Dermis blood vessel endothelial cell (primary cell): Measurements from ENCODE around the gene RABGEF1. TPM values are rescaled to one million over a fixed set of nuclear protein-coding genes. Genes with fewer than 3 reads are reported as not detected.
"Not testable (repeated sequence)": the region's sequence is repeated elsewhere in the genome, so short reads cannot be mapped to it uniquely, and the experiment has no call there.

Experiments used
- DNase-seq: peaks from one replicate; pipeline ENCODE4 v3.0.0; 2010
- total RNA-seq: library from RNA; depleted of rRNA; stranded (reverse); fragments of >200 nt; gene quantifications from 2 replicates; pipeline ENCODE4 v1.2.3, GENCODE V29; 2014

The RABGEF1 gene
- total RNA-seq, 1 donor from 2014 or later: 33.2 TPM

GRCh38 chr7:66766041-66766440, 25.5 kb downstream of the RABGEF1 start:
- DNase-seq: no peak

DNA sequence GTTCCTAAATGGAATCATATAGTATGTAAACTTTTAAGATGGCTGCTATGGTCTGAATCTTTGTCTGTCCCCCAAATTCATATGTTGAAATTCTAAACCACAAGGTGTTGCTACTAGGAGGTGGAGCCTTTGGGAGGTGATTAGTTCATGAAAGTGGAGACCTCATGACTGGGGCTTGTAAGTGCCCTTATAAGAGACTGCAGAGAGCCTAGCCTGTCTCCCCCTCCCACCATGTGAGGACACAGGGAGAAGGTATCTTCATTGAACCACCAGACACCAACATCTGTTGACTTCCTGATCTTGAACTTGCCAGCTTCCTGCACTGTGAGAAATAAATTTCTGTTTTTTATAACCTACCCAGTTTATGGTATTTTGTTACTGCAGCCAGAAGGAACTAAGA, 27.0 kb downstream of the RABGEF1 start:
- not testable (repeated sequence) for DNase-seq

GRCh38 chr7:66768865-66769832, 28.6 kb downstream of the RABGEF1 start:
- no peak for DNase-seq

- DNase-seq: peak; percentile 36
Observed at GRCh38 chr7:66769833-66770512, 29.4 kb downstream of the RABGEF1 start.

DNA sequence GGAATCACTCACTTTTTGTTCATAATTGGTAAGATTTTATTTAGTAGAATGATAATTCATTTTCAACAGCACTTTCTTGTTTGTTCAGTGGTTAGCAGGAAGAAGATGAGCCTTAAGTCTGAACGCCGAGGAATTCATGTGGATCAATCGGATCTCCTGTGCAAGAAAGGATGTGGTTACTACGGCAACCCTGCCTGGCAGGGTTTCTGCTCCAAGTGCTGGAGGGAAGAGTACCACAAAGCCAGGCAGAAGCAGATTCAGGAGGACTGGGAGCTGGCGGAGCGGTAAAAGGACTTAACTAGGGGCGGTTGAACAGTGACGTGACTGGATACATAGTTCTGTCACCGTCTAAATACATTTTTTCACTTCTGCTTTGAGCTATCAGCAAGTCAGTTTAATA, 31.3 kb downstream of the RABGEF1 start:
- DNase-seq: no peak

GRCh38 chr7:66773744-66774143, 33.2 kb downstream of the RABGEF1 start:
- not testable (repeated sequence) for DNase-seq

DNA sequence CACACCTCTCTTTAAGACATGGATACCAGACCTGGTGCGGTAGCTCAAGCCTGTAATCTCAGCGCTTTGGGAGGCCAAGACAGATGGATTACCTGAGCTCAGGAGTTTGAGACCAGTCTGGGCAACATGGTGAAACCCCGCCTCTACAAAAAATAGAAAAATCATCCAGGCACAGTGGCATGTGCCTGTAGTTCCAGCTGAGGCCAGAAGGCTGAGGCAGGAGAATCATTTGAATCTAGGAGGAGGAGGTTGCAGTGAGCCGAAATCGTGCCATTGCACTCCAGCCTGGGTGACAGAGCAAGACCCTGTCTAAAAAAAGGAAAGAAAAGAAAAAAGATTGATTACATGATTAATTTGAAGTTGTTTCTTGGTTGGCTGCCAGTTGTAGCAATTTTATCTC, 35.9 kb downstream of the RABGEF1 start:
- not testable (repeated sequence) for DNase-seq

DNA sequence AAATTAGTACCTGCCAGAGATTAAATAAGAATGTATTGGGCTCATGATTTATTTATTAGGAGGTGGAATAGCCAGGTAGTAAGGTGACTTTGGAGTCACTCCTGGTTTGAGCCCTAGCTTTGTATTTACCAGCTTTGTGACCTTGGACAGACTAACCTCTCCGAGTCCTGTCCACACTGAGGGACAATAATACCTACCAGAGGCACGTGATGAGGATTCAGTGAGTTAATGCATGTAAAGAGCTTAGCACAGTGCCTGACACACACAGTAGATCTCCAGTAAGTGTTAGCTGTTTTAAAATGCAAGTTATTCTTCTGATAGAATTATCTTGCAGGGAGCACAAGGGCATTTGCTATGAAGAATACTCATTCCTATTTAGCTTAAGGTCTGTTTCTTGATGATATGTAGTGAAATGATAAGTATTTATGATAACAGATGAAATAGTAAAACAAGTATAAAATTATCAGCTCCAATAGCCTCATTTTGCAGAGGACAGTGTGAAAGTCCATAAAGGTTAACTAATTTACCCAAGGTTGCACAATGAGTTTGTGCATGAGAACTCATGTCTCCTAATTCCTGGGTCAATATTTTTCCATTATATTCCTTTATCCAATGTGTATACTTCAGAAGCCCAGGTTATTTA, 36.4 kb downstream of the RABGEF1 start:
- DNase-seq: no peak

DNA sequence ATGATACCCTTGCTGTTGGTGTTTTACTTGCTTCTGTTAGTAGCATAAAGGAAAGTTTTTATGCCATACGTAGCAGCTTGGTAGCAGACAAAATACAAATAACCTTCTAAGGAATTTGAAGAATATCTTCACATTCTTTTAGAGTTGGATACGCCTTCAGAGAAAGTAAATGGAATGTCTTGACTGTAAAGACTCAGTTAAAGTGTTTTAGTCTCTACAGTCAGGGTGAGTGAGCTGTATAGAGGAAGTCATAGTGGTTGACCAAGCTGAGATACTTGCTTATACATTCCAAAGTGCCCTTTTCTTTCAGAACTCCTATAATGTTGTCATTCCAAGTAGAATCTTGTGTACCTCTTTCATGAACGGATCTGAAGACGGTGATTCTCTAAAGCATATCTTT, 37.7 kb downstream of the RABGEF1 start:
- no peak for DNase-seq

GRCh38 chr7:66779669-66780409, 39.3 kb downstream of the RABGEF1 start:
- DNase-seq: peak; percentile 81

DNA sequence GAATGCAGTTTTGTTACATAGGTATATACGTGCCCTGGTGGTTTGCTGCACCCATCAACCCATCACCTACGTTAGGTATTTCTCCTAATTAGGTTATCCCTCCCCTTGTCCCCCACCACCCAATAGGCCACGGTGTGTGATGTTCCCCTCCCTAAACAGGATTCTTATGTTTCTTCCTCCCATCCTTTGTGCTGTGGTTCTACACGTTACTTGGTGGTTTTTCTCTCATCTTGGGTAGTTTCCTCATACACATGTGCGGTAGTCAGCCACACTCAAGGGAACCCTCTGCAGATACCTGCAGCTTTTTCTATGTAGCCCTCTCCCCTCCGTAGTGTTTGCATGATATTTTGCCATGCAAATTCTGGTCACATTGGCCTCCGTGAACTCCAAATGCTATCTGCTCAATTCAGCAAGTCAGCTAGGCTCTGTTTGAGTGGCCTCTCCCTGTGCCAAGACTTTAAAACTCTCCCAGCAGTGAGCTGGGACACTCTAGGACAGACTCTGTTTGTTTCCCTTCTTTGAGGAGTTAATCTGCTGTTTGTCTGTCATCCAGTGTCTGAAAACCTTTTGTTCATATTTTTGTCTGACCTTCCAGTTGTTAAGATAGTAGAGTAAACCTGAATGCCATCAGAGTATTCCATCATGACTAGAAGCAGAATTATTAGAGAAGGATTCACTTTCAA, 41.0 kb downstream of the RABGEF1 start:
- DNase-seq: no peak

DNA sequence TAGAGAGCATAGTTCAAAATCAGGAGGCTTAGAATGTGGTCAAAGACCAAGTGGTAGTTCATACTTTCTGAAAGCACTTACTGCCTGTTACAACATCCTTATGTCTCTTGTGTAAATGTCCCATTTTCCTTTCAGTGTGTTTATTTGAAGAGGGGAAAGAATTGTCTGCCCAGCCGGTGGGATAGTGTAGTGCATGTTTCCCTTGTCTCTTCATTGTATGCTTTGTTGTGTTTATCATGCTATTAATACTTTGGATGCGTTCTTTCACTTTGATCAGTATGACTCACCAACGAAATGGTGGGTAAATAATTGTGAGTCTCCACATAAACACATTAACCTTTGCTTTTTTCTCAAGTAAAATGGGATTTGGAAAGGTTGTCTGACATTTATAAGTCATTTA, 42.3 kb downstream of the RABGEF1 start:
- DNase-seq: not testable (repeated sequence)

GRCh38 chr7:66783887-66784595, 43.5 kb downstream of the RABGEF1 start:
- DNase-seq: not testable (repeated sequence)

GRCh38 chr7:66790196-66790595, 49.7 kb downstream of the RABGEF1 start:
- DNase-seq: peak; percentile 27

- no peak for DNase-seq
Observed at GRCh38 chr7:66790725-66791124, 50.2 kb downstream of the RABGEF1 start.

GRCh38 chr7:66800591-66800990, 60.1 kb downstream of the RABGEF1 start:
- DNase-seq: no peak

DNA sequence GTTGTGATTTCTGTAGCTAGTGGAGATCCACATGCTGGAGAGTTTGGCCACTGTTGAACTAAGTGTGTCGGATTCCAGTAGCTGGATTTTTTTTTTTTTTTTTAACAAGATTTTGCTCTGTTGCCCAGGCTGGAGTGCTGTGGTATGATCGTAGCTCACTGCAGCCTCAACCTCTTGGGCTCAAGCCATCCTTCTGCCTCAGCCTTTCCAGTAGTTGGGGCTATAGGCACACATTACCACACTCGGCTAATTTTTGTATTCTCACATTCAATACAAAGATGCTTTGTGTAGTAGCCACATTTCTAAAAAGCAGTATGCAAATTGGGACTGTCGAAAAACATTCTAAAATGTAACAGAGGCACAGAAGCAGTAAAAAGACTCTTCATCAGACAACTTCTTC, 63.5 kb downstream of the RABGEF1 start:
- DNase-seq: no peak

- DNase-seq: no peak
Observed at GRCh38 chr7:66807736-66808135, 67.2 kb downstream of the RABGEF1 start.

DNA sequence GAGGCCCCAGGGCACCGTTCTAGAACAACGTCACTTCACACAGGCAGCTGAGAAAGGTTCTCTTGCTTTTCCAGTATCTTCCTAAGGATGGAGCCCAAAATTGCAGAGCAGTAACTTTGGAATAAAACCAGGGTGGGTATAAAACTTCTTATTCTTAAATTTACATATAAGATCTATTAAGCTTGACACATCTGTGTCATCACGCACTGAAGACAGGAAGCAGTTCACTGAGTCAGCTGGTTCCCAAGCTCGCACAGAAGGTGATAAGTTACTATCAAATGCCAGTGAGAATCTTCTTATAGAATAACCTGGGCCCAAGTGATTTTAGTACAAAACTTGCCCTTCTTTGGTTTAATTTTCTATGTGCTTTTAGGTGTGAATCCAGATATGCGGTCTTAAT, 70.2 kb downstream of the RABGEF1 start:
- no peak for DNase-seq

- not testable (repeated sequence) for DNase-seq
Observed at GRCh38 chr7:66815186-66815875, 74.8 kb downstream of the RABGEF1 start.

- no peak for DNase-seq
Observed at GRCh38 chr7:66815951-66816350, 75.4 kb downstream of the RABGEF1 start.
